ENCODE measurements around the gene FXYD1.
A peak's percentile ranks its signal among the peaks of the same experiment; 100 is the strongest.

The FXYD1 gene

DNA sequence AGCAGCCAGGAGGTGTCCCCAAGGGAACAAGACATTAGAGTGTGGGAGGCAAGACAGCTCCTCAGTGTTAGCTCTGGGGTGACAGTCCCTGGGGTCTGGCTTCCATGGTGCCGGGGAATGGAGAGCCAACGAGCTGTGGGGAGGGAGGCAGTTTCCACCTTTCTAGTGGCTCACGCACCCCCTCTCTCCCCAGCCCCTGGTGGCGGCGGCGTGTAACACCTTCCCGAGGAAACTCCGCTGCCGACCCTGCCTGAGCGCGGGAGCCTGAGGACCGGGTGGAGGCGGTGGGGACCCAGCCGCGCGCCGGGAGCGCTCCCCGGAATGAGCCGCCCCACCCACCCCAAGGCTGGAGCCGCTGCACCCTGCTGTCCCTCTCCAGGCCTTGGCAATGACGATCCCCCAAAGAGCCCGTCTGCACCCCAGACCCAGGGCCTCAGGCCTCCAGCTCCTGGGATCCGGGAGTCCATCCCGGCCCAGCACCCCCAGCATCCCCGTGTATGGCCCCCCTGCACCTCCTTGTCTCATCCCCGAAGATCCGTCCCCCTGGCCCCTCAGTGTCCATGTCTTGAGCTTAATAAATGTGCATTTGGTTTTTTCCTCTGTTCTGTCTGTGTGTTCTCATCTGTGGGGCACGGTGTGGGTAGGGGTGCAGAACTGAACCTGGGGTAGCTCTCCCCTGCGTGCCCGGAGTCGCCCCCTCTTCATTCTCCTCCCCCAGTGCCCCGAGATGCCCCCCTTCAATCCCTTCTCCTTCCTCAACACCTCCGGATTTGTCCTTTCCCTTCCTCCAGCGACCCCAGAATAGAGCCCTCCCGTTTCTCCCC is 15.3 kb downstream of the FXYD1 start:
- Mint-ChIP-seq H3K36me3 (ENCODE audit: low read depth) (peaks cover 31% of the 10 kb centered on the region), H3K4me3 (peak overlapping the region; percentile 99), H3K9me3 (no peaks in the 10 kb centered on the region), H3K27me3 (ENCODE audit: low read depth) (peaks cover 6% of the 10 kb centered on the region), H3K27ac (peak overlapping the region; percentile 98), H3K4me1 (ENCODE audit: low read depth) (peaks cover 39% of the 10 kb centered on the region)

DNA sequence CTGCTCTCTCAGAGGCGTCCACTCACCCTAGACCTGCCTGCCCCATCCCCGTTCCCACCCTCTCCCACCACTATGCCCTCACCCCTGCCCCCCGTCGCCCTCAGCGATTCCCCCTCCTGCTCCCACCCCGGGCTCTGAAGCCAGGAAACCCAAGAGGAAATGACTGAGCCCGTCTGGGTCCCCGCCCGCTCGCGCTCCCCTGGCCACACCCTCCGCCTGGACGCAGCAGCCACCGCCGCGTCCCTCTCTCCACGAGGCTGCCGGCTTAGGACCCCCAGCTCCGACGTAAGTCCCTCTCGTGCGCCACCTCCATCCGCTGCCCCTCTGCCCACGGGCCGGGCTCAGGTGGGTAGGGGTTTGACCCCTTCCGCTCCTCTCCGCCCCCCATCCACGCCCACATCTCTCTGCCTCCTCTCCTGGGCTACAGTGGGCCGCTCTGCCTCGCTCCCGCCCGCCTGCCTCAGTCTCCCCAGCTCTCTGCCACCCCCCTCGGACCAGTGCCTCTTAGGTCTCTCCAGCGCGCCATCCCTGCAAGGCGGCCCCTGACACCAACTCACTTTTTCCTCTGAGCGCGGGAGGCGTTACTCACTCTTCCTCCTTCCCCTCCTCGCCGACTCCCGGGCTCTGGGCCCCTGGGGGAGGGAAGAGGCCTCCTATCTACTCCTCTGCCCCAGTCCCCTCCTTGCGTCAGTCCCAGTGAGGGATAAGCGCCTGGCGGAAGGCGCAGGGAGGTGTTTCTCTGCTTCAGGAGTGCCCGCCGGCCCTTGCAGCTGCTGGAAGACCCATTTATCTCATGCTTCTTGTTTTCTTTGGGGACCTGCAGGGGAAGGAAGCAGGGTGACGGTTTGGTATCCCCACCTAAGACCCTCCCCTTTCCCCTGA is 16.1 kb downstream of the FXYD1 start, which contains the start of gene FXYD5:
Gene FXYD5 (plus strand): TSS at position 211 of the 882 bp plus-strand sequence. CDS start 816 bp downstream, outside the sequence.
- Mint-ChIP-seq H3K36me3 (ENCODE audit: low read depth) (peaks cover 38% of the 10 kb centered on the region), H3K27ac (peak within 1 kb of the TSS; percentile 98), H3K4me3 (peak within 1 kb of the TSS; percentile 99), H3K4me1 (ENCODE audit: low read depth) (peaks cover 39% of the 10 kb centered on the region), H3K9me3 (no peaks in the 10 kb centered on the region), H3K27me3 (ENCODE audit: low read depth) (peaks cover 6% of the 10 kb centered on the region)

DNA sequence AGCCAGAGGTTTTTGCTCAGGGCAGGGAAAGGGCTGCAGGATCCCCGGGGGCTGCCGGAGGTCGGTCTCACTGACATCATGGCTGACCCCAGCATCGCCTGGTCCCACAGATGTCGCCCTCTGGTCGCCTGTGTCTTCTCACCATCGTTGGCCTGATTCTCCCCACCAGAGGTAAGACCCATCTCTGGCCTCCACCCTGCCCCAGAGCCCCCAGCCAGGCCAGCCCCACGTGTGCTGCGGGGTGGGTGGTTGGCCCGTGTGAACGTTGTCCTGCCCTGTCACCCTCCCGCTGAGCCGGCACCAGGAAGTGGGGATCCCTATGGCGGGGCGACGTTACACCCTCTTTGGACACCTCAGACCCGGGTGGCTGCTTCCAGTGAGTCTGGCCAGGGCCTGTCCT is 16.8 kb downstream of the FXYD1 start:
- peak overlapping the region; percentile 99 for H3K4me3 Mint-ChIP-seq
- peaks cover 6% of the 10 kb centered on the region for H3K27me3 Mint-ChIP-seq (ENCODE audit: low read depth)
- H3K9me3 Mint-ChIP-seq: no peaks in the 10 kb centered on the region
- peaks cover 43% of the 10 kb centered on the region for H3K36me3 Mint-ChIP-seq (ENCODE audit: low read depth)
- peaks cover 39% of the 10 kb centered on the region for H3K4me1 Mint-ChIP-seq (ENCODE audit: low read depth)
- peak overlapping the region; percentile 98 for H3K27ac Mint-ChIP-seq

DNA sequence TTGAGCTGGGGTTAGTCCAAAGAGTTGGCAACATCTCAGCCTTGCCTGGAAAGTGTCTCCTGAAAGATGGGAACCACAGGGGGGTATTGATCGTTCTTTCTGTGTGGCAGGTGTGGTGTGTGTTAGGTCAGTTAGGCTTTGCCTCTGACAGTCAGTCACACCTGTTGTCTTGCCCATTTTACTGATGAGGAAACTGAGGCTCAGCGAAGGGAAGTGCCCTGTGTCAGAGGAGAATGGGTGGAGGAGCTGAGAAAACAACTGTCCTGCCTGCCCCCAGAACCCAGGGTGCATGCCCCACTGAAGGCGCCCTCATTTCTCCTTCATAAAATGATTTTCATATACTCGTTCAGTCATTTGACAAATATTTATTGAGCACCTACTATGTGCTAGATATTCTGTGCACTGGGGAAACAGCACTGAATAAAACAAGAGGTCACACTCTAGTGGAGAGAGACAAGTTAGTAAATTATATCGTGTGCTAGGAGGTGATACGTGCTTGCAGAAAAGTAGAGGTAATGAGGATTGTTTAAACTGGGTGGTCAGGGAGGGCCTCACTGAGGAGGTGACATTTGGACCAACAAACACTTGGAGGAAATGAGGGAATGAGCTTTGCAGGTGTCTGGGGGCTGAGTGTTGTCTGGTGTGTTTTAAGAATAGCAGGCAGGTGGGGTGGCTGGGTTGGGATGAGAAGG is 17.5 kb downstream of the FXYD1 start:
- H3K4me1 Mint-ChIP-seq (ENCODE audit: low read depth): peaks cover 39% of the 10 kb centered on the region
- peaks cover 6% of the 10 kb centered on the region for H3K27me3 Mint-ChIP-seq (ENCODE audit: low read depth)
- H3K36me3 Mint-ChIP-seq (ENCODE audit: low read depth): peaks cover 49% of the 10 kb centered on the region
- peaks cover under 1% of the 10 kb centered on the region for H3K9me3 Mint-ChIP-seq
- H3K27ac Mint-ChIP-seq: peak overlapping the region; percentile 98
- peak overlapping the region; percentile 99 for H3K4me3 Mint-ChIP-seq

DNA sequence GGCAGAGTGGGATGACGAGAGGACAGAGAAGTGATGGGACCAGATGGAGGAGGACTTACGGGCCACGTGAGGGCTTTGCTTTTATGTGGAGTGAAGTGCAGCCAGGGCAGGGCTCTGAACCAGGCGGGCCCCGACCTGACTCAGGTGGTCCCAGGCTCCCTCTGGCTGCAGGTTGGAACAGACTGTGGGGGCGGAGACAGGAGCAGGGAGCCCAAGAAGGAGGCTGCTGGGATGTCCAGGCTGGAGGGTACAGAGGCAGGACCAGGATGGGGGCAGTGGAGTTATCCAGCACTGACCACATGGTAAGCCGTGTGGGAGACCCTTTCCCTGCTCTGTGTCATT is 18.0 kb downstream of the FXYD1 start:
- H3K4me1 Mint-ChIP-seq (ENCODE audit: low read depth): peaks cover 41% of the 10 kb centered on the region
- peaks cover 6% of the 10 kb centered on the region for H3K9me3 Mint-ChIP-seq
- H3K36me3 Mint-ChIP-seq (ENCODE audit: low read depth): peaks cover 55% of the 10 kb centered on the region
- H3K4me3 Mint-ChIP-seq: peak overlapping the region; percentile 99
- peaks cover 6% of the 10 kb centered on the region for H3K27me3 Mint-ChIP-seq (ENCODE audit: low read depth)
- peak overlapping the region; percentile 37 for H3K27ac Mint-ChIP-seq

DNA sequence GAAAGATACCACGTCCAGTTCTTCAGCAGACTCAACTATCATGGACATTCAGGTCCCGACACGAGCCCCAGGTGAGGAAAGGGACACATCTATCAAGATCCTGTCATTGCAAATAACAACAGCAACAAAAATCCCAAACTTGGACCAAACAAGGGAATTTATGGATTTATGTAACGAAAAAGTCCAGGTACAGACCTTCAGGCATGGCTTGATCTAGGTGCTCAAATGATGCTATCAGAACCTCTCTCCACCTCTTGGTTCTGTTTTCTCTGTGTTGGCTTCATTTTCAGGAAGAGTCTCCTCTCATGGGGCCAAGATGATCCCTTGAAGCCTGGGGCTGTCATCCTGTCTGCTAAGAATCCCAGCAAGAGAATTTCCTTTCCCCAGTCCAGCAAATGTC is 18.8 kb downstream of the FXYD1 start:
- Mint-ChIP-seq H3K27ac (no peak overlapping the region), H3K4me3 (peak overlapping the region; percentile 14), H3K36me3 (ENCODE audit: low read depth) (peaks cover 61% of the 10 kb centered on the region), H3K9me3 (peaks cover 11% of the 10 kb centered on the region), H3K27me3 (ENCODE audit: low read depth) (peaks cover 2% of the 10 kb centered on the region), H3K4me1 (ENCODE audit: low read depth) (peaks cover 41% of the 10 kb centered on the region)

DNA sequence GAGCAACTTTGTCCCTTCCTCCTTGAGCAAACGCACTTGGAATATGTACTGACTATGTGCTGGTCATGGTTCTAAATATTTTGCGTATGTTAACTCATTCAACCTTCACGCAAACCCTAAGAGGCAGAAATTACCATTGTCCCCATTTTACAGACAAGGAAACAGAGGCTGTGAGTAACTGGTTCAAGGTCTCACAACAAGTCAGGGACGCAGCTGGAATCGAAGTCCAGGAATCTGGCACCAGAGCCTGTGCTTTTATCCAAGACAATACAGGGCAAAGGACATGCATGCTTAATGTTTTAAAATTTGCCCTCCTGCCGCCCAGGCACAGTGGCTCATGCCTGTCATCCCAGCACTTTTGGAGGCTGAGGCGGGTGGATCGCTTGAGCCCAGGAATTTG is 21.0 kb downstream of the FXYD1 start:
- H3K27ac Mint-ChIP-seq: no peak overlapping the region
- H3K36me3 Mint-ChIP-seq (ENCODE audit: low read depth): peaks cover 82% of the 10 kb centered on the region
- no peaks in the 10 kb centered on the region for H3K27me3 Mint-ChIP-seq (ENCODE audit: low read depth)
- H3K4me3 Mint-ChIP-seq: no peak overlapping the region
- peaks cover 35% of the 10 kb centered on the region for H3K4me1 Mint-ChIP-seq (ENCODE audit: low read depth)
- peaks cover 31% of the 10 kb centered on the region for H3K9me3 Mint-ChIP-seq

DNA sequence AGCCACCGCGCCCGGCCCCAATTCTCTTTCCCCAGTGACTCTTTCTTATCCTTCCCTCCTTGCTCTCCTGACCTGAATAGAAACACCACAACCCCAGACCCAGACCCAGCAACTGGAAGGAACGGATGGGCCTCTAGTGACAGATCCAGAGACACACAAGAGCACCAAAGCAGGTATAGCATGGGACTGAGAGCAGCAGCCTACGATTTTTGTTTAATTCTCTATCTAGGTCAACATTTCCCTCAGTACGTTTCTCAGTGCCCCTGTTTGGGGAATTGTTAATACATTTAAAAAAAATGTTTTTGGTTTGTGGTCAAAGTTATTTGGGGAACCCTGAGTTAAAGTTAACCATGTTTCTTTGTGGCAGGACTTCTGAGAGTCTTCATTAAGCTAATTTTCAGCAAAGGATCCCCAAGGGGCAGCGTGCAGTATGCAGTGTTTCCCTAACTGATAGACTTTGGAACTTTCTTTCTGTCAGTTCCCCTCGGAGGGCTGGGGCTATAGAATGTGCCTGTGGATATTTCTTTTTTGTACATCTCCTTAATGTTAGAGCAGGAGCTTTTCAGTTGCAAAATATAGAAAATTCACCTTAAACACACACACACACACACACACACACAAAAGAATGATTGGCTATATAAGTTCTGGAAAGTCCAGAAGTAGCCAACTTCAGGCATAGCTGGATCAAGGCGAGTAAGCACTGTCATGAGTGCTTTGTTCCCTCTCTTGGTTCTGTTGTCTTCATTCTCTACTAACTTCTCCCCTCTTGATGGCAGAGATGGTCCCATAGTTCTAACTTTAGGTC is 22.2 kb downstream of the FXYD1 start:
- Mint-ChIP-seq H3K27me3 (ENCODE audit: low read depth) (no peaks in the 10 kb centered on the region), H3K4me1 (ENCODE audit: low read depth) (peaks cover 33% of the 10 kb centered on the region), H3K9me3 (peaks cover 42% of the 10 kb centered on the region), H3K36me3 (ENCODE audit: low read depth) (peaks cover 92% of the 10 kb centered on the region), H3K27ac (no peak overlapping the region), H3K4me3 (no peak overlapping the region)

DNA sequence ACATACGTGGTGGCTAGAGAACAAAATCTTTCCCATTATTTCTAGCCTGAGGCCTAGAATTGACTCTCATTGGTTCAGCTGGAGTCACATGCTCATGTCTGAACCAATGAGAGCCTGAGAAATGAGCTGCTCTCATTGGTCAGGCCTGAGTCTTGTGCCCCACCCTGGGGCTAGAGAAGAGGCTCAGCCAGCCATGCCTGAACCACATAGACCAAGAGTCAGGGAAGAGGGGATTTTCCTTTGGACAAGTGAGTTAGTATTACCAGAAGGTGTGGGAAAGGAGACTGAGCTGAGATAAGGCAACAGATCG is 22.8 kb downstream of the FXYD1 start:
- Mint-ChIP-seq H3K27ac (no peak overlapping the region), H3K27me3 (ENCODE audit: low read depth) (no peaks in the 10 kb centered on the region), H3K4me1 (ENCODE audit: low read depth) (peaks cover 28% of the 10 kb centered on the region), H3K9me3 (peaks cover 47% of the 10 kb centered on the region), H3K4me3 (no peak overlapping the region), H3K36me3 (ENCODE audit: low read depth) (peaks cover 92% of the 10 kb centered on the region)

DNA sequence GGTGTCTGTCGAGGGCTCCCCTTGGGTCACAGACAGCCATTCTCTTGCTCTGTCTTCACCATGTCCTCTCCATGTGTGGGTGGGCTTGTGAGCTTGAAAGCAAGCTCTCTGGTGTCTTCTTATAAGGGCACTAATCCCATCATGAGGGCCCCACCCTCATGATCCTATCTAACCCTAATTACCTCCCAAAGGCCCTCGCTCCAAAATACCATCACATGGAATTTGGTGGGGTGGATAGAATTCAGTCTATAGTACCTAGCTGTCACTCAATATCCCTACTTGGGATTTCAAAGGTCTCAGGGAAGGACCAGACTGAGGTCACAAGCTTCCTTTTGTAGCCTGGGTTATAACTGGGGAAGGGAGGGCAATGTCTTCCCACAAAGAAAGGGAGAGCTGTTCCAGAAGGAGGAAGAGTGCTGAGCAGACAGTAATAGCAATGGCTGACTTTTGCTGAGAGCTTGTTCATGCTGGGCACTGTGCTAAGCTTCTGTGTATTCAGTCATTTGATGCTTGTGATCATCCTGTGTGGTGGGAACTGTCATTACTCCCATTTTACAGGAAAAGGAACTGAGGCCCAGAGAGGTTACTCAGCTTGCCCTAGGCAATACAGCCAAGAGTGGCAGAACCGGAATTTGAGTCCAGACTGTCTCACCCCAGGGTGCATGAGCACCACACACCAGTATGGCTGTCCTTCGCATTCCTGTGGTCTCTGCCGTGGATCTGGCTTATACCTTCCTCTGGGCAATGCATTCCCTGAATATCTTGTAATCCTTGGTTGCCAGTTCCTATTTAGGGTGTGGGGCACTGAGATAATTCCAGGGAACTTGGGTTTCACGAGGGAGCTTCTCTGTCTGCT is 24.1 kb downstream of the FXYD1 start:
- Mint-ChIP-seq H3K4me3 (no peak overlapping the region), H3K27me3 (ENCODE audit: low read depth) (no peaks in the 10 kb centered on the region), H3K4me1 (ENCODE audit: low read depth) (peaks cover 31% of the 10 kb centered on the region), H3K36me3 (ENCODE audit: low read depth) (peaks cover 96% of the 10 kb centered on the region), H3K9me3 (peaks cover 50% of the 10 kb centered on the region), H3K27ac (no peak overlapping the region)

DNA sequence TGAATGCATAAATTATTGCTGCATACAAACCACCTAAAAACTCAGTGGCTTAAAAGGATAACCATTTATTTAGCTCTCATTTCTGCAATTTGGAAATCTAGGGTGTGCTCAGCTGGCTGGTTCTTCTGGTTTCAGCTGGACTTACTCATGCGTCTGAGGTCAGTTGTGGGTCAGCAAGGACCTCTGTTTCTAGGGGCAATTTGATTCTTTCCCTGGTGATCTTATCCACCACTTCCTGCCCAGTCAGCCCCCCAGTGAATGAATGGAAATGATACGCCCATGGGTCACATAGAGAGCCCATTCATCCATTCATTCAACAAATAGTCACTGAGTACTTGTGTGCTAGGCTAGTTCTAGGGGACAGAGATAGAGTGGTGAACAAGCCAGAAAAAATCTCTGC is 25.8 kb downstream of the FXYD1 start:
- H3K27ac Mint-ChIP-seq: no peak overlapping the region
- no peak overlapping the region for H3K4me3 Mint-ChIP-seq
- peaks cover 50% of the 10 kb centered on the region for H3K9me3 Mint-ChIP-seq
- H3K27me3 Mint-ChIP-seq (ENCODE audit: low read depth): no peaks in the 10 kb centered on the region
- peaks cover 21% of the 10 kb centered on the region for H3K4me1 Mint-ChIP-seq (ENCODE audit: low read depth)
- peaks cover 90% of the 10 kb centered on the region for H3K36me3 Mint-ChIP-seq (ENCODE audit: low read depth)

DNA sequence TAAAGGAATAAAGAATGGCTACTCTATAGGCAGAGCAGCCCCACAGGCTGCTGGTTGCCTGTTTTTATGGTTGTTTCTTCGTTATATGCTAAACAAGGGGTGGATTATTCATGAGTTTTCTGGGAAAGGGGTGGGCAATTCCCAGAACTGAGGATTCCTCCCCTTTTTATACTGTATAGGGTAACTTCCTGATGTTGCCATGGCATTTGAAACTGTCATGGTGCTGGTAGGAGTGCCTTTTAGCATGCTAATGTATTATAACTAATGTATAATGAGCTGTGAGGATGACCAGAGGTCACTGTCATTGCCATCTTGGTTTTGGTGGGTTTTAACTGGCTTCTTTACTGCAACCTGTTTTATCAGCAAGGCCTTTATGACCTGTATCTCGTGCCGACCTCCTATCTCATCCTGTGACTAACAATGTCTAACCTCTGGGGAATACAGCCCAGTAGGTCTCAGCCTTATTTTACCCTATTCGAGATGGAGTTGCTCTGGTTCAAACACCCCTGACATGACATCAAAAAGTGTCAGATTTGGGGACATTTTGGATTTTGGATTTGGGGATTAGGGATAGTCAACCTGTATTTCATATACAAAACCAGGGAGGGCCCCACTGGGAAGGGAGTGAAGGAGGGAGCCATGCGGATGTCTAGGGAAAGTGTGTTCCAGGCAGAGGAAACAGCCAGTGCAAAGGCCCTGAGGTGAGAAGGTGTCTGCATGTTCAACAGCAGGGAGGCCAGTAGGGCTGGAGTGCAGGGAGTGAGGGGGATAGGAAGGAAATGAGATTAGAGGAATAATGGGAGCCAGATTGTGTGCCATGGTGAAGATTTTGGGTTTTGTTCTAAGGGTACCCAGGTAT is 26.8 kb downstream of the FXYD1 start:
- Mint-ChIP-seq H3K27me3 (ENCODE audit: low read depth) (no peaks in the 10 kb centered on the region), H3K4me1 (ENCODE audit: low read depth) (peaks cover 23% of the 10 kb centered on the region), H3K36me3 (ENCODE audit: low read depth) (peaks cover 89% of the 10 kb centered on the region), H3K9me3 (peaks cover 50% of the 10 kb centered on the region), H3K4me3 (peak overlapping the region; percentile 25), H3K27ac (no peak overlapping the region)

Measured in T-helper 1 cell treated with Interleukin-12 subunit alpha and Interleukin-12 subunit beta and Interleukin-4 antibody, amounts not matched to agents 30 μg/mL and 1 μg/mL, for 36 hours (primary cell).